M059J (cell line): ENCODE measurements around the gene ITGB3BP. TPM values are rescaled to one million over a fixed set of nuclear protein-coding genes. Genes with fewer than 3 reads are reported as not detected.
A peak's percentile ranks its signal among the peaks of the same experiment; 100 is the strongest.
"Not testable (repeated sequence)": the region's sequence is repeated elsewhere in the genome, so short reads cannot be mapped to it uniquely, and the experiment has no call there.

Source experiments
- DNase-seq: peaks from one replicate; pipeline ENCODE4 v3.0.0-alpha.2; 2012; ENCODE audit warnings: low read depth
- total RNA-seq: library from RNA; depleted of rRNA; stranded (reverse); fragments of >200 nt; shearing (Covaris generic); gene quantifications from 2 replicates; pipeline ENCODE4 v1.2.3, GENCODE V29; 2014; rRNA removed

ITGB3BP gene, protein sequence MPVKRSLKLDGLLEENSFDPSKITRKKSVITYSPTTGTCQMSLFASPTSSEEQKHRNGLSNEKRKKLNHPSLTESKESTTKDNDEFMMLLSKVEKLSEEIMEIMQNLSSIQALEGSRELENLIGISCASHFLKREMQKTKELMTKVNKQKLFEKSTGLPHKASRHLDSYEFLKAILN
- 63.0 and 69.4 TPM in 2 replicates for total RNA-seq

DNA sequence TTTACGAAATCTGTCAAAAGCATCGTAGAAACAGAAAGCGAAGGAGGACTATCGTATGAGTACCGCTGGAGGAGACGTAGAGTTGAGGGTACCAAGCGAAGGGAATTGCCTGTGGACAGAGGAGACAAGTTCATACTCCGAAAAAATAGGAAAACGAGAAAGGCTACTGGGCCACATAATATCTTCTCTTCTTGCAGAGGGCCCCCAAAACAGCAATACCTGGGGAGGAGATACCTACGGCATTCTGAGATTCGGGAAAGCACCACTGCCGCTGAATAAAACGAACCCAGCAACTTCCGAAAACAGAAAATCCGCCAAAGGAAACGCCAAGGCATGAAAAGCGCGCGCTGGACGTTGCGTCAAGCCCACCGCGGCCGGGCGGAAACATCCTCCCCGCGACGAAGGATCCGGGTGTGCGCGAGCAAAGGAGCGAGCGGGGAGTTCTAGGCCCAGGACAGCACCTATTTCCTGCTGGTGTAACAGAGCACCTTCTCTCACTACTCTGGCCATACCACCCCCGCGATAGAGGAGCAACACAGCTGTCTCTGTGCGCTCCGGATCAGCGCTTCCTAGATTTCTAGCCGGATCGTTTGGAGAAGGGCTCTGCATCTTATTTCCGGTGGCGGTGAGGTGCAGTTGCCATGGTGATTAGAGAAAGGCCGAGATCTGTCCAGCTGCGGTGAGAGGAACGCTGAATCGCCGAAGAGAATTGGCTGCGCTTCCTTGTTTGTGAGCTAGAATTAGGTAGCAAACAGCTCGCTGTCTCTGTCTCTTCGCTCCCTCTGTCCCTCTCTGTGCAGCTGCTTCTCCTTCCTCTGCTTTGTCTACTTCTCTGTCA, at the start of gene ITGB3BP, which contains the start of gene EFCAB7:
Gene ITGB3BP, minus strand, starts transcription at position 335 of the 838 bp plus-strand sequence. Its CDS starts 92 bp downstream, at position 243.
Gene EFCAB7, plus strand, starts transcription at position 635 of the 838 bp plus-strand sequence. CDS start 2,048 bp downstream, outside the sequence.
- peak; percentile 98 for DNase-seq

DNA sequence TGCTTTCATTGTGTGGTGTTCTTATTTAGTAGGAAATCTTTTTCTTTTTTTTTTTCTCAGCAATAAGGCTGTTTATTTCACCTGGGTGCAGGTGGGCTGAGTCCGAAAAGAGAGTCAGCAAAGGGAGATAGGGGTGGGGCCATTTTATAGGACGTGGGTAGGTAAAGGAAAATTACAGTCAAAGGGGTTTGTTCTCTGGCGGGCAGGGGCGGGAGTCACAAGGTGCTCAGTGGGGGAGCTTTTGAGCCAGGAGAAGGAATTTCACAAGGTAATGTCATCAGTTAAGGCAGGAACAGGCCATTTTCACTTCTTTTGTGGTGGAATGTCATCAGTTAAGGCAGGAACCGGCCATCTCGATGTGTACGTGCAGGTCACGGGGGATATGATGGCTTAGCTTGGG, 49.7 kb upstream of the ITGB3BP start:
- not testable (repeated sequence) for DNase-seq

DNA sequence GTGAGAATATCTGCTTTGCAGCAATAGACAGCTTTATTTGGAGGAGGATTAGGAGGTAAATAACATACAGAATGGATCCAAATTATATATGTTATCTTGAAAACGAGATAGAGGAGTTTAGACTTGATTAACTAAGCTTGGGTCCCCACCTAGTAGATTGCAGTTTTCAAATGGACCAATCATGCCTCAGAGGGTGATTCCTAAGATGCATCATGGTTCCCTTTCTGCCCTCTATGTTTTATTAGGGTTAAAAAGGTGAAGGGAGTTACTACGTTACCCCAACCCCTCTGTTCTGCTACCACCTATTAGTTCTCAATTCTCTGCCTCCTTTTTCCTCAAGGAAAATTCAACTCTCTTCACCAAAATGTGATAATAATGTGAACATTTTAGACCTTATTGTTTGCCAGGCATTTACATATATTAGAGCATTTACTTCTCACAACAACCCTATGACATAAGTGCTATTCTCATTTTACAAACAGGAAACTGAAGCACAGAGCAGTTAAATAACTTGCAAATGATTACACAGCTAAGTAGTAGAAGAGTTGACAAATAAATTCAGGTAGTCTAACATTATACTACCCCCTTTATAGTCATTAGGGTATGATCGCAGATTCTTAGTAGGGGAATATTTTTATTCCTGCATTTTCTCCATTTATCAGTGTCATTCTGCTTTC, 46.8 kb upstream of the ITGB3BP start:
- no peak for DNase-seq

DNA sequence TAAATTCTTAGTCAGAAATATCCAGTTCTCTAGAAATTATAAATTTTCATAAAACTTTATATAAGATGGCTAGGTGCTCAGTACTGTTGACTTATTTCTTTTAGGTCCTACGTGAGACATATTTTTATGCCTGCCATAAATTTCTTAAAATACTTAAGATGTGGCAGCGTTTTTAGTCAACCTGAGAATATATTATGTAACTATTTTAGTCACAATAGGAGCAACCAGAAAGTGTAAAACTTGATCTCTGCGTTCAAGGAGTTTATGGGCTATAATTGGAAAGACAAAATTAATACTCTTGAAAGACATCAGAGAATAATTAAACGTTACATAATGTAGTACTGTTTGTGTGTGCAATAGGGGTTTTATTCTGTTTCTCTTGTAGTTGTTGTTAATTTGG, 46.0 kb upstream of the ITGB3BP start:
- DNase-seq, result no peak

DNA sequence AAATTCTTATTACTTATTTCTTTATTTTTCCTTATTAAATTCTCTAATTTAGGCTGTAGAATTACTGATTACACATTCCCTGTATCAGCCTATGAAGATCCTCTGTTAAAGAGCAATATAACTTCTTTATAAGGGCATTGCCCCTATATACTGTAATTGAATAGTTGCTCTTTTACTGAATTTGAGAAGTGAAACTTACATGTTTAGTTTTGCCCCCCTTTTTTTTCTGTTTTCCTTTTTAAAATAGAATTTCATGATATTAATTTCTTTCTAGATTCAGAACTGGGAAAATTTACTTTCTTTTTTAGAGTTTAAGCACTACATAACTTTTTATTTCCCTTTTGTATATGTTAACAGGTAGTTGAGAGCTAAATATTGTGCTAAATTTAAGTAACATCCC, 40.7 kb upstream of the ITGB3BP start:
- DNase-seq, result no peak

DNA sequence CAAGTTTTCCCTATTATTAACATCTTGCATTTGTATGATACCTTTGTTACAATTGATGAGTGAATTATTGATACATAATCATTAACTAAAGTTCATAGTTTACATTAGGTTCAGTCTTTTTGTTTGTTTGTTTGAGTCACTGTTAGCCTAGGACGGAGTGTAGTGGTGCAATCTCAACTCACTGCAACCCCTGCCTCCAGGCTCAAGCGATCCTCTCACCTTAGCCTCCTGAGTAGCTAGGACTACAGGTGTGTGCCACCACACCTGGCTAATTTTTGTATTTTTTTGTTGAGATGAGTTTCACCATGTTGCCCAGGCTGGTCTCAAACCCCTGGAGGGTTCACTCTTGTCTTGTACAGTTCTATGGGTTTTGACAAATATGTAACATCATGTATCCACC, 36.3 kb upstream of the ITGB3BP start:
- DNase-seq, result no peak

DNA sequence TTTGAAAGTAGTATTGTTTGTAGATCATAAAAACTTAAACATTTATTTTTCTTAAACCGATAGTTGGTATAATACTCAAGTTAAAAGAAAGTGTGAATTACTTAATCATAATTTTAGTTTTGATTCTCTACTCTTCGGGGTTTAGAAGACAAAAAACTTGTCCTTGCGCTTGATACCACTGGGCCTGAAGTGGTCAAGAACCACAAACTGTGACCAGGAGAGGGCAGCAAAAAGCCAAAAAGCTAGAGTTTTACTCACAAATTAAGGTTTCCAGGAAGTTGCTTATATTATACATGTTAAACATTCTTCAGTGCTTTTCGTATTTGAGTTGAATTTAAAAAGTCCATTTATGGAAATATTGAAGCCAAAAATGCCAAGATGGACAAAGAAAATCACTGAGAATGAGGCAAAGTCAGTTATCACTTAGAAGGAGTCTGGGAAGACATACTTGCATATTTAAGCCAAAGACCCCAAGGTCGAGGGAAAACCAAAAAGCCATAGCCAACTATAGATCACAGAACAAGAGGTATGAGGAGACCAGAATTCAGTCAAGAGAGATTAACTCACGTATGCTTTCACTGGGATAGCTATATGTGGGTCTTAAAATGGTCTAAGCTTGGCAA, 34.5 kb upstream of the ITGB3BP start:
- peak; percentile 43 for DNase-seq

DNA sequence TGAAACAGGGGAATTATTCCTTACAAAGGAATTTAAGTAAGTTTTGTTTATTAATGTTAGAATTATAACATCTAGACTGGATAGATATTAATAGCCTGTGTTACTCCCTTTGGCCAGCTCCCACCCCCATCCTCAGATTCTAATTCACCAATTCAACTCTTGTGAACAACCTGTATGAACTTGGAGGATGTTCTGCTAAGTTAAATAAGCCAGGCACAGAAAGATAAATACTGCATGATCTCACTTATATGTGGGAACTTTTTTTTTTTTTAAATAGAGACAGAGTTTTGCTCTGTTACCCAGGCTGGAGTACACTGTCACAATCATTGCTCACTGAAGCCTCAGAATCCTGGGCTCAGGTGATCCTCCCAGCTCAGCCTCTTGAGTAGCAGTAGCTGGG, 32.5 kb upstream of the ITGB3BP start:
- no peak for DNase-seq

DNA sequence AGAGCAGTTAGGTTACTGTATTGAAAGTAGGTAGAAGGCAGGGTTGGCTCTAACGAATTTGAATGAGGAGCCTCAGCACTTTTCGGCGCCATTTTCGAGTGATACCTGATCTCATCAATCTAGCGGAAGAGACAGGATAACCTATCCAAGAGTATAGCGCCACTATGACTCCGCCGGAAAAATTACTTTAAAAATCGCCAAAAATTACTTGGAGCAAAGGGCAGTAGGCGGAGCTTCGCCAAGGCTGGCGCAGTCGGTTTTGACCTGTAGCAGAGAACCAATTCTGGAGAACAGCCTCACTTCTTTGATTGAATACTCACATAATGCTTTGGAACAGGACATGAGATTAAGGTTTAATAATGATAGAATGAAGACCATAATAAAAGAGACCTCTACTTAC, 25.9 kb upstream of the ITGB3BP start:
- DNase-seq, result no peak

DNA sequence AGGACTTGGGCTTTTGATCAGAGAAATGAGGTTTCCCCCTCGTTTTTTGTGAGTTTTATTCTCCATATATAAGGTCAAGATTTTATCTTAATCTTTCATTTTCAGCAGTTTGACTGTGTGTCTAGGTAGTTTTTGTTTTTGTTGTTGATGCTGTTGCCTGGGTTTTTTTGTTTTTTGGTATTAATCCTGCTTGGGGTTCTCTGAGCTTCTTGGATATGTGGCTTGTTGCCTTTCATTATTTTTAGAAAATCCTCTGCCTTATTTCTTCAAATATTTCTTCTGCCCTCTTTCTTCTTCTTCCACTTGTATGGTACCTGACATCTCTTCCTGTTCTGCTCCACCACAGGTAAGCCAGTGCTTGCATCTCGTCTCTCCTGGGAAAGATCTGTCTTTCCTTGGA, 25.3 kb upstream of the ITGB3BP start:
- DNase-seq, result no peak

DNA sequence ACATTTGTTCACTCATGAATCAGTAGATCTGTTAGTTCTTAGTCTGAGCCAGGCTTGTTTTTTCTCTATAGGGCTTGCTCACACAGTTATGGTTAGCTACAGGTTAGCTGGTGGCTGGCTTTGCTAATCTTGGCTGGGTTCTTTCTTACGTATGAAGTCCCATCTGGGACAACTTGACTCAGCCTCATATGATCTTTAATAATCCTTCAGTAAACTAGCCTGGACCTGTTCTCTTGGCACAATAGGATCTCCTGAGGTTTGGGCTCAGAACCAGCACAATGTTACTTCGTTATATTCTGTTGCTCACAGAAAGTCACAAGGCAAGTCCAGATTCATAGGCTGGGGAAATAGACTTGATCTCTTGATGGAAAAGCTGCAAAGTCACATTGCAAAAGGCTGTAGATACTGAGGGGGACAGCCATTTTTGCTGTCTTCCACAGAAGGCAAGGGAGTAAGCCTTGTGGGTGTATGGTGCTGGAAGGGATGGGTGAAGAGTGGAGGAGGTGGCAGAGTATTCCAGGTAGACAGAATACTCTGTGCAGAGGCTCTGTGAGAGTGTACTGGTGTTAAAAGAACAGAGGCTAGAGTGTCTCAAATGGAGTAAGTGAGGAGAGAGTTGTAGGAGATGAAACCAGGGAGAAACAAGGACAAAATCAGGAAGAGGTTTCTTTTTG, 24.7 kb upstream of the ITGB3BP start:
- no peak for DNase-seq

DNA sequence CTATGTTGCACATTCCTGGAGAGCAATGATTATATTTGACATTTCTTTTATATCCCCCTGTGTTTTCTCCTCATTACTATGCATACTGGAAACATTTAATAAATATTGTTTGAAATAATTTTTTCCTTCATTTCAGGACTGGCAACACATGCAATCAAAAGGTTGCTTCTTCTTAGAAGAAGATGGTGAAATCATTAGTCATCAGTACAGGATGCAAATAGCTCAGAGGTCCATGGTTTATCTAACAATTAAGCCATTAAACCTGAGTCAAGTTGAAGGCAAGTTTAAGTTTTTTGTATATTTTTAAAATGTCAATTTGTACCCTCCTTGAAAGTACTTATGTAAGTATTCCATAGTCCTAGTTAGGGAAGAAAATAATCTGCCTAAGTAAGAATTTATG, 22.8 kb upstream of the ITGB3BP start:
- DNase-seq, result peak; percentile 13

DNA sequence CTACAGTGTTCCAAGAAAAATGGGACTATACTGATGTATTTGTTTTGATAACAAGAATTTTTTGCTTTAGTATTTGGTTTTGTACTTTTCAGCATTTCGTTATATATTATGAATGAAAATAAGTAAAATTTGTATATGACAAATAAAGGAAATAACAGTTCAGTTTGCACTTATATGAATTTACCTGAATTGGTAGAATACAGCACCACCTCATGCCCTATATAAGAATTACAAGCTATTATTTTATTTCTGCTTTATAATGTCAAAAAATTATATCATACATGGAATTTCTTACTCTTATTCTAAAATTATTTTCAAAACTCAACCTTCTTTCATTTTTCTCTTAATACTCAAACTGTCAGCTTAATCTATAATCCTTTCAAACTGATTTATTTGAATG, 14.9 kb upstream of the ITGB3BP start:
- peak; percentile 7 for DNase-seq

DNA sequence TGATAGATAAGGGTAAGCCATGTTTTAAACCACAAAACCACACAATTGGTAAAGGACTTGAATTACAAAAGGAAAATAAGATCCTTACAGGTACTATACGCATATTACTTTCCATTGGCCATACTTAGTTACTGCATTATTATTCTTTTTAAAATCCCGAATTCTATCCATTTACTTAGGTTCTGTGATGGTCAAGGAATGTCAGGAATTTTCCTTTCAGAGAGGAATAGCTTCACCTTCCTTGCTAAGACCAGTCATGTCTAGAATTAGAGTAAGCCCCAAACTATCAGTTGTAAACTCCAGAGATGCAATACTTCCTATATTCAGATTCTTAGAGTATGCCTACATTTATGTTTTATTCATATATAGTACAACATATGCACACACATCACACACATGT, 14.0 kb upstream of the ITGB3BP start:
- DNase-seq, result no peak

DNA sequence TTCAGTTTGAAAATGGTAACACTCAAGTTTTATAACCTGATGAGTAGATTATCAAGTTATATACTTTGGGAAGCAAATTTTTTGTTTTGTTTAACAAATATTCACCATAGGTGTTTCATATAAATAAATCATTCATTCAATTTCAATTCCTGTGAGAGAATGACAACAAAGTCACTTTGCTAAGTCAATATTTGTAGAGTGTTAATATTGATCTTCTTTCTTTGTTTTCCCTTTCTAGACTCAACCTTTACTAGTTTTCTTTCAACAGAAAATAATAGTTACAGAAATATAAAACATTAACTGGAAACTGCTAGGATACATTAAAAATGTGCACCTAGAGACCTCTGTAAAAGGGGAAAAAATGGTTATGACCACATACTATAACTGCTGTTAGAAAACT, 11.4 kb upstream of the ITGB3BP start:
- DNase-seq, result no peak

DNA sequence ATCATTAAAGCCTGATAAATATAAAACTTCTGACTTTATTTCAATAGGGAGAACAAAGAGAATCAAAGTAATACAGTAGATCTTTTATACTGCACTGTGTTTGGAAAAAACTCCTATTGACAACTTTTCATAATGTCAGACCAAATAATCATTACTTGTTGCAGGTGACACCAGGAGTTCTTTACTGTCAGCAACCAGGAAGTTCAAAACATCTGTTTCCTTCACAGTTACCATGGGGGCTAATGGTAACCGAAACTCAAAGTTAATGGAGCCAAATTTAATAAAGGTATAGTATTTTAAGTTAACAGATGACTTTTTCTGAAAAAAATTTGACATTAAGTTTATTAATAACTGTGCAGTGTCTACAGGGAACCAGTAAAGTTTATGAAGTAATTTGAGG, 10.9 kb upstream of the ITGB3BP start:
- DNase-seq, result no peak

DNA sequence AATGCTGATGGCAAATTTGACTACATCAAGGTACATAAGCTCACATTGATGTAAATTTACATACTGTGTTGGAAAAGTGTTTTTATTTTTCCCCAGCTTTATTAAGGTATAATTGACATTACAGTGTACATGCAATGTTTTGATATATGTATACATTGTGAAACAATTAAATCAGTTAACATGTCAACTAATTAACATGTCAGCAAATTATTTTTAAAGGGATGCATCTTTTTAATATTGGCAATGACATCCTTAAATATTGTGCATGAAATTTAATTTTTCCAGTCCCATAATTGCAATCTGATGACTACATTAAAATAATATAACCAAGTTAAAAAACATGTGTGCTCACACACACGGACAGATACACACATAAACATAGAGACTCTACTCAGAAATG, 9.7 kb upstream of the ITGB3BP start:
- no peak for DNase-seq

DNA sequence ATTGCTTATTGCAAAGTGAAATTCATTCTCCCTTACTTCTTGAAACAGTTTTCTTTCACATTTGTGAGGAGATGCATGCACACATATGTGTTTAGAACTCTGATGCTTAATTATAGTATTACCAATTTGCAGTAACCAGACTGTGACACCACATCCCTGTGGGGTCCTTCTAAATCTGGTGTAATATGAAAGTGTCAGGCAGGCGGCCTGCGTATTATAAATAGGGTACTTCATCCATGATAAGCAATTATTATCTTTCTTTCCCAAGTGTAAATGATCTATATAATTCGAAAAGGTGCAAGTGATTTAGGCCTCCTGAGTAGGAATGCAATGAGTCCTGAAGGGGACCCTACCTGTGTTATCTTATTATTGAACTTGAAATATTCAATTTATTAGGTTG, 1.2 kb upstream of the ITGB3BP start:
- DNase-seq, result peak; percentile 8

DNA sequence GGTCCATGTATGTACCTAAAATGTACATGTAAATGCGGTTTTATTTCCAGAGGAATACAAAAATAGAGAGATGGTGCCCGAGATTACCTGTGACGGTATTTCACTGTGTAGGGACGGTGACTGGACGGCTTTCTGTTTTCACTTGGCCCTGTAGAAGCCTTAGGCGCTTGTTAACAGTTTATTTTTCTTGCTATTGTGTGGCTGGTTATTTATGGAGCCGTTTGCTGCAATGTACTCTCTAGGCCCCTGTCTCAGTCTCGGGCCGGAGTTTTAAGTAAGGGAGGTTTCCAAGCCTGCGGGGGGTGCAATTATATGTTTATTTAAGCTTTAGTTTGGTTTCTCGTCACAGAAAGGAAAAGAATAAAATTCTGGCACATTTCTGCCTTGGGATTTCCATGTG, 713 bp upstream of the ITGB3BP start:
- no peak for DNase-seq

DNA sequence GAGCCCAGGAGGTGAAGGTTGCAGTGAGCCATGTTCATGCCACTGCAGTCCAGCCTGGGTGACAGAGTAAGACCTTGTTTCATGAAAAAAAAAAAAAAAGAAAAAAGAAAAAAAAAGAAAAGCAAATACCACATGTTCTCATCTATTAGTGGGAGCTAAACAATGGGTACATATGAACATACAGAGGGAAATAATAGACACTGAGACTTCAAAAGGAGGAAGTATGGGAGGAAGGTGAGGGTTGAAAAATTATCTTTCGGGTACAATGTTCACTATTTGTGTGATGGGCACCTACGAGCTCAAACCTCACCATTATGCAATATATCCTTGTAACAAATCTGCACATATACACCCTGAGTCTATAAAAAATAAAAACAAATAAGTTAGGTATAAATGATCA, 6.4 kb downstream of the ITGB3BP start:
- DNase-seq, result no peak

DNA sequence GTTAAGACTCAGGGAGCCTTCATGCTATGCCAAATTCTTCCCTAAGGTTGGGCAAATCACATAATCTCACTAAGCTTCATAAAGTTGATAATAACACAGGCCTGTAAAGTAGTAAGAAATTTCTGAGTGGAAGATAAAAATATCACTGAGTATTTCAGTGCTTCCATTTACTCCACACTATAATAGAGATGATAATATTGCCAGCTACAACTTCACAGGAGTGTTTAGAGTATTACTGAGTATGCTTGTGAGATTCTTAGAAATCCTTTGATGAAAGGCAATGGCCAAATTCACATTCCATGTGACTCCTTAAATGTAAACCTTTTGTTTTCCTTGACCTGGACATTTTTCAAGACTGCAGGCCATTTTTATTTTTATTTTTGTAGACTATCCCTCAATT, 10.4 kb downstream of the ITGB3BP start:
- no peak for DNase-seq

DNA sequence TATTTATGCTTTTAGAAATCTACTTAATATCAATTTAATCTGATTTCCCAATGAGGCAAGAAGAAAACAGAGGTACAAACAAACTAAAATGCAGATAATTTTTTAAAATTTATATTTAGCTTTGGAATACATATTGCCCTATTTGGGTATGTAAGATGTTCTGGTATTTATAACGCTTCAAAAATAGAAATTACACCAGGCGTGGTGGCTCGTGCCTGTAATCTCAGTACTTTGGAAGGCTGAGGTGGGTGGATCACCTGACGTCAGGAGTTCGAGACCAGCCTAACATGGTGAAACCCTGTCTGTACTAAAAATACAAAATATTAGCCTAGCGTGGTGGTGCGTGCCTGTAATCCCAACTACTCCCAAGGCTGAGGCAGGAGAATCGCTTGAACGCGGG, 13.3 kb downstream of the ITGB3BP start:
- DNase-seq, result no peak
